HL-60 (cell line): Measurements from ENCODE around the gene NRARP.

Experiments used
- DNase-seq, 2 experiments: peaks; one replicate each; pipeline ENCODE4 v3.0.0-alpha.2; 2010 to 2020; ENCODE audit warnings: low read depth in 1 of 2, low spot score in 1 of 2
- H3K27ac ChIP-seq: fragments of 250-450 bp; sonication (Bioruptor Pico); replicated peaks from 2 replicates; pipeline ENCODE4 v1.5.1; 2020; ENCODE audit warnings: mild to moderate bottlenecking, moderate library complexity
- H3K27me3 ChIP-seq: fragments of 250-450 bp; sonication (Bioruptor Pico); 2 replicates; pipeline ENCODE4 v1.5.1; 2021; ENCODE audit warnings: mild to moderate bottlenecking, moderate library complexity; ENCODE audit not compliant: insufficient read depth, poor library complexity, severe bottlenecking
- H3K4me3 ChIP-seq: replicated peaks from 2 replicates; pipeline ENCODE4 v1.5.1; 2011; ENCODE audit warnings: mild to moderate bottlenecking, control low read depth, low read length; ENCODE audit not compliant: insufficient read depth
- CTCF ChIP-seq: IDR thresholded peaks from one replicate; pipeline ENCODE4 v1.5.1; 2011; ENCODE audit warnings: low read length, control low read depth, inconsistent platforms; ENCODE audit not compliant: insufficient read depth
- GABPA ChIP-seq: IDR thresholded peaks from 2 replicates; pipeline ENCODE4 v1.6.1; 2012; ENCODE audit warnings: low read depth
- POLR2AphosphoS5 ChIP-seq: IDR thresholded peaks from 2 replicates; pipeline ENCODE4 v1.6.1; 2012; ENCODE audit warnings: low read depth
- SPI1 ChIP-seq: IDR thresholded peaks from 2 replicates; pipeline ENCODE4 v1.6.1; 2012; ENCODE audit warnings: low read depth, mild to moderate bottlenecking, borderline replicate concordance
- TF ChIP-seq, protein P1 (sequence below): IDR thresholded peaks from 2 replicates; pipeline ENCODE4 v1.6.1; 2012; ENCODE audit warnings: low read depth; ENCODE audit not compliant: insufficient replicate concordance

The NRARP gene

GRCh38 chr9:137348769-137349470 lies 46.8 kb upstream of the NRARP start:
- TF ChIP-seq SPI1 (no peak), POLR2AphosphoS5 (no peak), GABPA (no peak), CTCF (no peak)
- TF ChIP-seq, protein P1, sequence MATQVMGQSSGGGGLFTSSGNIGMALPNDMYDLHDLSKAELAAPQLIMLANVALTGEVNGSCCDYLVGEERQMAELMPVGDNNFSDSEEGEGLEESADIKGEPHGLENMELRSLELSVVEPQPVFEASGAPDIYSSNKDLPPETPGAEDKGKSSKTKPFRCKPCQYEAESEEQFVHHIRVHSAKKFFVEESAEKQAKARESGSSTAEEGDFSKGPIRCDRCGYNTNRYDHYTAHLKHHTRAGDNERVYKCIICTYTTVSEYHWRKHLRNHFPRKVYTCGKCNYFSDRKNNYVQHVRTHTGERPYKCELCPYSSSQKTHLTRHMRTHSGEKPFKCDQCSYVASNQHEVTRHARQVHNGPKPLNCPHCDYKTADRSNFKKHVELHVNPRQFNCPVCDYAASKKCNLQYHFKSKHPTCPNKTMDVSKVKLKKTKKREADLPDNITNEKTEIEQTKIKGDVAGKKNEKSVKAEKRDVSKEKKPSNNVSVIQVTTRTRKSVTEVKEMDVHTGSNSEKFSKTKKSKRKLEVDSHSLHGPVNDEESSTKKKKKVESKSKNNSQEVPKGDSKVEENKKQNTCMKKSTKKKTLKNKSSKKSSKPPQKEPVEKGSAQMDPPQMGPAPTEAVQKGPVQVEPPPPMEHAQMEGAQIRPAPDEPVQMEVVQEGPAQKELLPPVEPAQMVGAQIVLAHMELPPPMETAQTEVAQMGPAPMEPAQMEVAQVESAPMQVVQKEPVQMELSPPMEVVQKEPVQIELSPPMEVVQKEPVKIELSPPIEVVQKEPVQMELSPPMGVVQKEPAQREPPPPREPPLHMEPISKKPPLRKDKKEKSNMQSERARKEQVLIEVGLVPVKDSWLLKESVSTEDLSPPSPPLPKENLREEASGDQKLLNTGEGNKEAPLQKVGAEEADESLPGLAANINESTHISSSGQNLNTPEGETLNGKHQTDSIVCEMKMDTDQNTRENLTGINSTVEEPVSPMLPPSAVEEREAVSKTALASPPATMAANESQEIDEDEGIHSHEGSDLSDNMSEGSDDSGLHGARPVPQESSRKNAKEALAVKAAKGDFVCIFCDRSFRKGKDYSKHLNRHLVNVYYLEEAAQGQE: no peak
- no peak for DNase-seq
- H3K27me3 ChIP-seq: no peaks in the 10 kb centered on the region
- no peak overlapping the region for H3K4me3 ChIP-seq
- no peak overlapping the region for H3K27ac ChIP-seq

- Histone ChIP-seq H3K27ac (no peak overlapping the region), H3K27me3 (no peaks in the 10 kb centered on the region), H3K4me3 (no peak overlapping the region)
- DNase-seq: no peak
- no peak for TF ChIP-seq GABPA
- no peak for TF ChIP-seq SPI1
- no peak for TF ChIP-seq CTCF
- no peak for TF ChIP-seq POLR2AphosphoS5
- TF ChIP-seq, protein P1: no peak
These were observed 45.9 kb upstream of the NRARP start for GRCh38 chr9:137347928-137348327.

DNA sequence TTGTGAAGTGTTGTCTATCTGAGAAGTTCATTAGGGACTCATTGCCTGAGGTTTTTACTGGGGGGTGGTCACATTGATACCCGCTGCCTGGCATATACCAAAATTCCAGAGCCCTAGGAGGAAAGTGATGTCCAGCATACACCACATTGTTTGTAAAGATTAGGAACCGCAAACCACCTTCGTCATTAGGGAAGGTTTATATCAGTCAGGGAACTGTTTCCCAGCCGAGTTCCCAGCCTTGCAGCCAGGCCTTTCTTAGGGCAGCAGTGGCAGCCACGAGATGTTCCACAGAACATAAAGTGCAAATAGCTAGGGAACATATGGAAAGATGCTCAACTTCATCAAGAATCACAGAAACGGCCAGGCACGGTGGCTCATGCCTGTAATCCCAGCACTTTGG lies 40.4 kb upstream of the NRARP start:
- Histone ChIP-seq H3K27me3 (no peaks in the 10 kb centered on the region), H3K27ac (no peak overlapping the region), H3K4me3 (no peak overlapping the region)
- TF ChIP-seq POLR2AphosphoS5 (no peak), SPI1 (no peak), GABPA (no peak), CTCF (no peak)
- TF ChIP-seq, protein P1: no peak
- DNase-seq: no peak
